Type B pancreatic cell (in vitro differentiated cells): ENCODE results near the gene TEKT5. TPM values are rescaled to one million over a fixed set of nuclear protein-coding genes. Genes with fewer than 3 reads are reported as not detected.

Source experiments
- DNase-seq: peaks from one replicate; pipeline ENCODE4 v3.0.0; 2021; ENCODE audit warnings: mixed read lengths; ENCODE audit not compliant: unreplicated experiment; ENCODE audit errors: extremely low spot score
- H3K27ac Mint-ChIP-seq: 2 replicates; pipeline ENCODE4 v1.8.0; 2021; ENCODE audit warnings: mild to moderate bottlenecking, mixed read lengths
- H3K27me3 Mint-ChIP-seq: 2 replicates; pipeline ENCODE4 v1.8.0; 2021; ENCODE audit warnings: mixed read lengths
- H3K36me3 Mint-ChIP-seq: 2 replicates; pipeline ENCODE4 v1.8.0; 2021; ENCODE audit warnings: mixed read lengths
- H3K4me1 Mint-ChIP-seq: one replicate; pipeline ENCODE4 v1.8.0; 2021; ENCODE audit warnings: mixed read lengths; ENCODE audit not compliant: unreplicated experiment
- H3K4me3 Mint-ChIP-seq: 2 replicates; pipeline ENCODE4 v1.8.0; 2021; ENCODE audit warnings: mild to moderate bottlenecking, mixed read lengths
- H3K9me3 Mint-ChIP-seq: 2 replicates; pipeline ENCODE4 v1.8.0; 2021; ENCODE audit warnings: mixed read lengths
- CTCF ChIP-seq: fragments of 200-600 bp; sonication (generic); conservative IDR thresholded peaks from 2 replicates; pipeline ENCODE4 v1.5.0; 2021; ENCODE audit warnings: antibody characterized with exemption, mild to moderate bottlenecking
- total RNA-seq: library from RNA; stranded (reverse); gene quantifications from 2 replicates; pipeline ENCODE4 v1.2.1, GENCODE V29; 2021; ENCODE audit warnings: low replicate concordance

The TEKT5 gene
- total RNA-seq, 1 donor from 2014 or later, result 0.41 TPM

- TF ChIP-seq CTCF, result no peak
- peak; percentile 24 for DNase-seq
- Mint-ChIP-seq H3K9me3 (no peaks in the 10 kb centered on the region), H3K27ac (no peak overlapping the region), H3K4me3 (no peak overlapping the region), H3K4me1 (peaks cover 12% of the 10 kb centered on the region), H3K27me3 (no peaks in the 10 kb centered on the region), H3K36me3 (peaks cover 6% of the 10 kb centered on the region)
Measured at GRCh38 chr16:10740000-10740844, 45.5 kb upstream of the TEKT5 start.

GRCh38 chr16:10738231-10739077 is 43.7 kb upstream of the TEKT5 start:
- H3K4me3 Mint-ChIP-seq, result no peak overlapping the region
- H3K36me3 Mint-ChIP-seq, result no peaks in the 10 kb centered on the region
- no peak overlapping the region for H3K27ac Mint-ChIP-seq
- DNase-seq, result peak; percentile 32
- peaks cover 2% of the 10 kb centered on the region for H3K4me1 Mint-ChIP-seq
- H3K9me3 Mint-ChIP-seq, result no peaks in the 10 kb centered on the region
- H3K27me3 Mint-ChIP-seq, result no peaks in the 10 kb centered on the region
- TF ChIP-seq CTCF, result no peak

GRCh38 chr16:10737068-10737625 is 42.4 kb upstream of the TEKT5 start:
- Mint-ChIP-seq H3K9me3 (no peaks in the 10 kb centered on the region), H3K27ac (peak overlapping the region; percentile 12), H3K36me3 (no peaks in the 10 kb centered on the region), H3K27me3 (no peaks in the 10 kb centered on the region), H3K4me3 (no peak overlapping the region), H3K4me1 (no peaks in the 10 kb centered on the region)
- TF ChIP-seq CTCF, result peak; percentile 98
- DNase-seq, result peak; percentile 66

GRCh38 chr16:10731790-10732189 is 37.1 kb upstream of the TEKT5 start:
- no peak overlapping the region for H3K4me3 Mint-ChIP-seq
- no peak for DNase-seq
- no peaks in the 10 kb centered on the region for H3K4me1 Mint-ChIP-seq
- H3K27me3 Mint-ChIP-seq, result no peaks in the 10 kb centered on the region
- H3K9me3 Mint-ChIP-seq, result no peaks in the 10 kb centered on the region
- no peaks in the 10 kb centered on the region for H3K36me3 Mint-ChIP-seq
- no peak overlapping the region for H3K27ac Mint-ChIP-seq
- TF ChIP-seq CTCF, result no peak

- Mint-ChIP-seq H3K4me3 (no peak overlapping the region), H3K4me1 (no peaks in the 10 kb centered on the region), H3K36me3 (no peaks in the 10 kb centered on the region), H3K9me3 (no peaks in the 10 kb centered on the region), H3K27ac (no peak overlapping the region), H3K27me3 (no peaks in the 10 kb centered on the region)
- TF ChIP-seq CTCF, result no peak
- DNase-seq, result no peak
Measured at GRCh38 chr16:10729104-10730048, 34.6 kb upstream of the TEKT5 start.
